GM18519 (cell line): ENCODE results near the gene B9D2.
"Not testable (repeated sequence)": the region's sequence is repeated elsewhere in the genome, so short reads cannot be mapped to it uniquely, and the experiment has no call there.

ENCODE experiments used
- ATAC-seq: cut with Tn5 transposase; IDR thresholded peaks from one replicate; pipeline ENCODE4 v1.9.1; 2021; ENCODE audit warnings: mild to moderate bottlenecking, moderate library complexity; ENCODE audit not compliant: unreplicated experiment, low FRiP score

B9D2 gene, protein sequence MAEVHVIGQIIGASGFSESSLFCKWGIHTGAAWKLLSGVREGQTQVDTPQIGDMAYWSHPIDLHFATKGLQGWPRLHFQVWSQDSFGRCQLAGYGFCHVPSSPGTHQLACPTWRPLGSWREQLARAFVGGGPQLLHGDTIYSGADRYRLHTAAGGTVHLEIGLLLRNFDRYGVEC

DNA sequence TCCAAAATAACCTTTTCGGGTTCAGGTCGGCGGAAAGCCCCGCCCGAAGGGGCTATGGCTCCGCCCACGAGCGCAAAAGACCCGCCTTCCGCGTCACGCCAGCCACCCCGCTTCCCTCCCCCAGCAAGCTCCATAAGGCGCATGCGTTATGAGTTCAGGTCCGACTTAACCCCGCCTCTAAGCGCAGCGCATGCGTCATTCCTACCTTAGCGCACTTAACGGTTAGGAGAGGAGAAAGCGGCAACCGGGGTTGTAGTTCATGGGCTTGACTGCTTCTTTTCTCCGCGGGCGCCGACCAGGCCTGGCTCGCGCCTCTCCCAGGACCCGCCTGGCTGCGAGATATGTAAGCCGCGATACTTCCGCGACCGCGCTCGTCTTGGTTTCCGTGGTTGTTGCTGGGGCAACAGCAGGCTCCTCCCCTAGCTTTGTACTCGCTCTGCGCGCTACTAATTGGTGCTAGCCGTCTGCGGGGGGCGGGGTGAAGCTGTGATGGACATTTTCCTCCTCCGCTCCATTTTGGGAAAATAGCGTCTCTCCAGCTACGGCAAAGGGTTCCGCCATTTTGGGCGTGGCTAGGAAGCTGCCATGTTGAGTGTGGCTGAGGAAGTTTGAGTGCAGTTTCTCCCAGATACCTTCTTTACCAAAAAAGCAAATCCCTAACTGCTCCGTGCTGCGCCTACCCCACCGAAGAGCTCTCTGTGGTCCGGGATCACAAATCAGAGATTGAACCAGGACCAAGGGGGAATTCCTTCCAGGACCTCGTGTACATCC is at the start of gene B9D2:
Gene B9D2, minus strand, starts transcription at position 397 of the 771 bp plus-strand sequence. CDS start 630 bp downstream, outside the sequence.
- peak; percentile 73 for ATAC-seq

DNA sequence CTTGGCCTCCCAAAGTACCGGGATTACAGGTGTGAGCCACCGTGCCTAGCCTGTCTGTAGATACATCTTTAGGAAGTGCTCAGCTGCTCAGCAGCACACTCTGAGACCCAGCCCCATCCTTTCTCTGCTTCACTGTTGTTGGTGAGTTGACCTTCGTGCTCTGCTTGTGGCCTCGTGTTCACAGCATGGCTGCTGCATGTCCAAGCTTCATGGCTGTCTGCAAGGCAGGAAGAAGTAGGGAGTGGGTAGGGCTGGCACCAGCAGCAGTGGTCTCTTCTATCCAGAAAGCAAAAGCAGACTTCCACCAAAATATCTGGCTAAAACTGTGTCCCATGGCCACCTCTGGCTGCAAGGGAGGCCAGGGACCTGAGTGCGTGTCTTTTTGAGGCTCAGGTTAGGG is 49.0 kb upstream of the B9D2 start:
- ATAC-seq, result no peak

DNA sequence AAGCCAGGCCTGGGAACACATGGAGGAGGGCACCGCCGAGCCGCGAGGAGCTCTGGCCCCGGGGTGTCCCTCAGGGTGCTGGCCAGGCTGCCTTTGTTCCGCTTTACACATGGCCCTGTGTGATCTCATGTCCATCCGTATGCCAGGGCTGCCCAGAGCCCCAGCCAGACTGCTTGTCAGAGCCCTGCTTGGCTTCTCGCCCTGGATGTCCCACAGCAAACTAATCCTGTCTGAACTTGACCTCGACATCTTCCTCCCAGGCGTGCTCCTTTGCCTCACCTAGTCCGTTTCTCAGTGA is 48.0 kb upstream of the B9D2 start:
- no peak for ATAC-seq

DNA sequence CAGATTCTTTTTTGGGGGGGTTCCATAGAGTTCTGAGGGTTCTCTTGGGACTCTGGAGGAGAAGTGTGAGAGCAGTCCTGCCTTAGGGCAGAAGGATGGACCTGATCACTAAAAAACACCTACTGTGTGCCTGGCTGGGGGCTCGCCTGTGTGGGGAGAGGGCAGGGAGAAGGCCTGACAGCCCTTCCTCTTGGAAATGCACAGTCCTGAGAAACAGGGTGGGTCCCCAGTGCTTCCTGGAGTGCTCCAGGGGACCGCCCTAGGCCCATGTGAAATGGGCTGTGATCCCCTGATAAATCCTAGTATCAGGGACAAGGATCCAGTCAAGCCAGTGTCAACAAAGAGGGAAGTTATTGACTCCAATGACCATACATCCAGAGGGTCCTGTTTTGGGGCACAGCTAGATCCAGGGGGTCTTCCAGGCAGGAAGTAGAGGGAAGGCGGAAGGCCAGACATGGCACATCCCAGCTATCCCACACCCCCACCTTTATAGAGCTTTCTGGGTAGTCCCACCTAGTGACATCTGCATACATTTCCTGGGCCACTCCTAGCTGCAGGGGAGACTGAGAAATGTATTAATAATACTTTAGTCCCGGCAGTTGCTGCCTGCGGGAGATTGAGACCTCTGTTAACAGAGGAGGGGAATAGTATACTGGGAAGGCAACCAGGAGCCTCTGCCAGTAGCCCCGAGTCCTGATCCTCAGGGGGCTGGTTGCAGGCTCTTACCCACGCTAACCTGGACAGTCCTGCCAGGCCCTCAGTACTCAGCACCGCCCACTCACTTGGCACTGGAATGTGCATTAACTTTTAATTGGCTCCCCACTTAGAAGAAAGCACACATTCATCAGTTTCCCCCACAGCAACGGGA is 47.4 kb upstream of the B9D2 start:
- no peak for ATAC-seq

DNA sequence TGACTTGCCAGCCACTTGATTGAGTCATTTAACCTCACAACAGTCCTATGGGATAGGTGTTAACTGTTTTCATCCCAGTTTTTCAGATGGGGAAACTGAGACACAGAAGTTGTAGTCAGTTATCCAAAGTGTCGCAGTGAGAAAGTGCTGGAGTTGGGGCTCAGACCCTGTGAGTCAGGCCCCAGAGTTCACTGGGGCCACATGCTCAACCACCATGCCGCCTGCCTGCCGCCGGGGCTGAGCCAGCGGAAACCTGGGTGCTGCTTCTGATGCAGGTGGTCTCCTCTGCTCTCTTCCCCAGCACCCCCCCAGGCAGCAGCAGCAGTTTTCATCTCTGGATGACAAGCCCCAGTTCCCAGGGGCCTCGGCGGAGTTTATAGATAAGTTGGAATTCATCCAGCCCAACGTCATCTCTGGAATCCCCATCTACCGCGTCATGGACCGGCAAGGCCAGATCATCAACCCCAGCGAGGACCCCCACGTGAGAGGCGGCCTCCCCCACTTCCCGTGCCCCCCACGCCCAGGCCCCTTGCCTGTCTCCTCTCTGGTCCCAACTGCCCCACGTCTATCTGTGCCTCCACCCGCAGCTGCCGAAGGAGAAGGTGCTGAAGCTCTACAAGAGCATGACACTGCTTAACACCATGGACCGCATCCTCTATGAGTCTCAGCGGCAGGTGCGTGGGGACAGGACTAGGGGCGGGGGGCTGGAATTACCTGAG is 46.5 kb upstream of the B9D2 start:
- no peak for ATAC-seq

DNA sequence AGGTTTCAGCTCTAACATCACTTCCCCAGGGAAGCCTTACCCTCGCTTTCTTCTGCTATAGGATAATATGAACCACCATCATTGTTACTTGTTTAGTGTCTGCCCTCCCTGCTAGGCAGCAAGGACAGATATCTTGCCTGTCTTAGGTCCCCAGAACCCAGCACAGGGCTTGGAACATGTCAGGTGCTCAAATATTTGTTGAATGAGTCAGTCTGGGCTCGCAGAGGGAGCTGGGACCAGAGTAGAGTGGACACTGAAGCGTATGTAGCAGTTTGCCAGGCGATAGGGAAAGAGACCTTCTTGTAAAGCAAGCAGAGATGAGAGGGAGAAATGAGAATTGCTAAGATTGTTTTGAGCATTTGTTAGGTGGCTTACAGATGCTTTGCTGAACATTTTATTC is 45.3 kb upstream of the B9D2 start:
- no peak for ATAC-seq

DNA sequence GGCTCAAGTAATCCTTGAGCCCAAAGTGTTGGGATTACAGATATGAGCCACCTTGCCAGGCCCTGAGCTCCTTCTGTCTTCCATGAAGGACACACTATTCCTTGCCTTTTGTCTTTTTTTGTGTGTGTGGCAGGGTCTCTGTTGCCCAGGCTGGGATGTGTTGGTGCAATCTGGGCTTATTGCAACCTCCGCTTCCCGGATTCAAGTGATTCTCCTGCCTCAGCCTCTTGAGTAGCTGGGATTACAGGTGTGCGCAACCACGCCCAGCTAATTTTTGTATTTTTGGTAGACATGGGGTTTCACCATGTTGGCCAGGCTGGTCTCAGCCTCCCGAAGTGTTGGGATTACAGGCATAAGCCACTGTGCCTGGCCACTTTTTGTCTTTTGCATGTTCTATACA is 44.9 kb upstream of the B9D2 start:
- not testable (repeated sequence) for ATAC-seq

DNA sequence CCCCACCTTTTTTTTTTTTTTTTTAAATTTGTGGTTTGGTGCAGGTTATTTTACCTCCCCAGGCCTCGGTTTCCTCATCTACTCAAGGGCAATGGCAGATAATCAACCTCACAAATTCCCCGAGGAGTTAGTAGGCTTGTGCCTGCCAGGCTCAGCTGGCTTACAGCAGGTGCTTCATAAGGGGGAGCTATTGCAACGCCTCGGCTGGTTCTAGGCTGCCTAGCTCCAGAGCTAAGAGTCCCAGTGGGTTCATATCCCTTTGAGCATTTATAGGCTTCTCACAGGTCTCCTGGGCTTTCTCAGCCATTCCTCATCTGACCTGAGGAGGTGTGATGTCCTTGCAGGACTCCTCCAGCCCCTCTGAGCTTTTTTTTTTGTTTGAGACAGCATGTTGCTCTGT is 44.3 kb upstream of the B9D2 start:
- ATAC-seq, result no peak

DNA sequence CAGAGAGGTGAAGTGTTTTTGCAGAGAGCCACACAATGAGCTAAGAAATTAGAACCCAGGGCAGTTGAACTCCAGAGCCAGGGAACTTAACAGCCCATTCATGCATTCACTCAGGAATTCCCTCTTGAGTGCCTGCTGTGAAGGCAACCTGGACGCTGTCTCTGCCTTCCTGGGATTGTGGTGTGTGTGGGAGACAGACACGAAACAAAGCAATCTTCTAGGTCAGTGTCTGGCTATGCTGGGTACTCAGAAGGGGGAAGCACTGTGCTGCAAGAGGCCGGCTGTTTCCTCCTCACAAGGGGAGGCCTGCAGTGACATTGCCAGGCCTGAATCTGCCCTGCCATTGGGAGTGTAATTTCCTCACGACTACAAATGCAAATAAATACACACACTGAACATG is 43.3 kb upstream of the B9D2 start:
- no peak for ATAC-seq

DNA sequence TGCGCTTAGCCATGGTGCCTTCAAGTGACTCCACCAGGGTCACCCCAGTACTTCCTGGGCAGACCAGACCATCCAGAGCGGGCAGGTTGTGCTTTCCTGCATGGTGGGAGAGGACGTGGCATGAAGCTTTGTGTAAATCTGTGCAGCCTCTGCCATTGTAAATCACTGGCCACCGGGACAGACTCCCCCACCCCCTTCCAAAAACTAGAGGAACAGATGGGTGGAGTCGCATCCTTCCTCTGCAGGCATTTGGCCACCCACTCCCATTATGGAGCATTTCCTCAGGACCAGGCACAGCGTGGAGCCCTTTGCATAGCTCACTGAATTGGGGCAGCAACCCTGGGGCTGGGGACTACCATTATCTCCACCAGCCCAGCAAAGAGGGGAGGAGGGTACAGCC is 41.8 kb upstream of the B9D2 start:
- no peak for ATAC-seq

DNA sequence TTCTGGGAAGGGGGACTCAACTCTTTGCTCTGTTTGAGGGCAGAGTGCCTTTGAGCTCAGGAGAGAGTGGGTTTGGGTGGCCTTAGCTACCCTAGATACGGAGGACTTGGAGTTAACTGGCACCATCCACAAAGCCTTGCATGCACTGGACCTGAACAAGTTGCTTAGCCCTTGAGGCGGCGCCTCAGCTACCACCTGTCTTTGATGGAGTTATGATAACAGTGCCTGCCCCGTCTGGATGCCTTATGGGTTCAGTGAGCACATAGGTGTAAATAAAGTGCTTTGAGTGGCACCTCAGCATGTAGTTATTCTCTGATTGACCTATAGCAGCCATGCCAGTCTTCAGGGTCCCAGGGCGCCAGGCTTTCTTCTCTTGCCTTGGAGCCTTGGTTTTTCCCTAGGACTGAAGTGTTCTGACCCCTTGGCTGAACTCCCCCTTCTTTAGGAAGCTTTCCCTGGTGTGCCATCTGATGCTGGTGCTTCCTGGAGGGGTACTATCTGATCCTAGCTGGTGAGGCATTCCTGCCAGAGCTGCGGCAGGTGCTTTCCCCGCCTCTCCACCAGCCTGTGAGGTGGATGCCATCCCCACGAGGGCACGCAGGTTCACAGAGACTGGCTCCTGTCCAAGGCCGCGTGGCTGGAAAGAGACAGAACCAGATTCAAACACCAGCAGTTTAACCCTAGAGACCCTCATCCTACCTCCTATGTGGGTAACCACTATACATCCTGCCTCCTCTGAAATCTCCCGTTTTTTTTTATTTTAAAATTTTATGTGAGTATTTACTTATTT is 39.4 kb upstream of the B9D2 start:
- ATAC-seq, result no peak

DNA sequence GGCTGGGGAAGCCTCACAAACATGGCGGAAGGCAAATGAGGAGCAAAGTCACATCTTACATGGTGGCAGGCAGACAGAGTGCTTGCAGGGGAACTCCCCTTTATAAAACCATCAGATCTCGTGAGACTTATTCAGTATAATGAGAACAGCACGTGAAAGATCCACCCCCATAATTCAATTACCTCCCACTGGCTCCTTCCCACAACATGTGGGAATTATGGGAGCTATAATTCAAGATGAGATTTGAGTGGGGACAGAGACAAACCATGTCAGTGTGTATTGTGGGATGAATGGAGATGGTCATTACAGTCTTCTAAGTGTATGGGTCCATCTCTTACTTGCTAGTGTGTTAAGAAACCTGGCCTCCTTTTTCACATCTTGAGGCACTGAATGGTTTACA is 38.1 kb upstream of the B9D2 start:
- no peak for ATAC-seq

DNA sequence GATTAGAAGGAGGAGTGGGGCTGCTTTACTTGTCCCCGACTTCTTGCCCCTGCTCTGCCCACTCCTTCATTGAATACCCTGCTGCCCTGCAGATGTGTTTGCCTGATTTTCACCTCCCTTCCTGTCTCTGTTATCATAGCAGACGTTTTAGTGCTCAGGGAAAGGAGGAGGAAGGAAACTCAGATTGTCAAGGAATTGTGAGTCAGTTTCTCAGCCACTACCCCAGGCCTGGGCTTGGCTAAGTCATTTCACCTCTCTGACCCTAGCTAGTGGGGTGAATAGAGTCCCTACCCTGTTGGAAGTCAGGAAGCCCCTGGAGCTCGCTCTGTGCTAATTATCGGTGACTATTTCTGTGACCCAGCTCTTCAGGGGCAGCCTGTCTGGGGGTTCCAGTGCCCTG is 37.5 kb upstream of the B9D2 start:
- no peak for ATAC-seq

DNA sequence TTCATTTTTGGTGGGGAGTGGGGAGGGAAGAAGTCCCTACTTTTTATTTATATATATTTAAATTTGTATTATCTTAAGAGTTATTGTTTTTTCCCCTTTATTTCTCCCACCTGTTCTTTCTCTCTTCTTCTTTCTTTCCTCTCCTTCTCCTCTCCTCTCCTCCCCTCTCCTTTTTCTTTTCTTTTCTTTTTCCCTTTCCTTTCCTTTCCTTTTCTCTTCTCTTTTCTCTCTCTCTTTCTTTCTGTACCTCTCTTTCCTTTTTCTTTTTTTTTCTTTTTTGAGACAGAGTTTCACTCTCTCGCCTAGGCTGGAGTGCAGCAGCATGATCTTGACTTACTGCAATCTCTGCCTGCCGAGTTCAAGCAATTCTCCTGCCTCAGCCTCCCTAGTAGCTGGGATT is 35.6 kb upstream of the B9D2 start:
- no peak for ATAC-seq

DNA sequence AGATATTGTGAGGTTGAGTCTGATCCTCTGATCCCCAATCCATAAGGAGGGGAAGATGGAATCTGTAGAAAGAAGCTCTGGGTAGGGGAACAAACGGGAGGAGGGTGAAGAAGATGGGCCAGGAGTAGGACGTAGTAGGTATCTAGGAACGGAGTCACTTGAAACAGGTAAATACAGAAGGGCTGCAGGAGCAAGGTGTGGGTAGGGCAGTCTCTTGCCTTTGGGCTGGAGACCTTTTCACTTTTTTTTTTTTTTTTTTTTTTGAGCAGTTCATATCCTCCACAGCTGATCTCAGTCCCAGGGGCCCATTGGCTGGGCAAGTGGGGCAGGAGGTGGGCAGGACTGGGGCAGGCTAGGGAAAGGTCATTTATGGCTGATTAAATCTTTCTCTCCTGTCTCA is 35.1 kb upstream of the B9D2 start:
- ATAC-seq, result no peak

DNA sequence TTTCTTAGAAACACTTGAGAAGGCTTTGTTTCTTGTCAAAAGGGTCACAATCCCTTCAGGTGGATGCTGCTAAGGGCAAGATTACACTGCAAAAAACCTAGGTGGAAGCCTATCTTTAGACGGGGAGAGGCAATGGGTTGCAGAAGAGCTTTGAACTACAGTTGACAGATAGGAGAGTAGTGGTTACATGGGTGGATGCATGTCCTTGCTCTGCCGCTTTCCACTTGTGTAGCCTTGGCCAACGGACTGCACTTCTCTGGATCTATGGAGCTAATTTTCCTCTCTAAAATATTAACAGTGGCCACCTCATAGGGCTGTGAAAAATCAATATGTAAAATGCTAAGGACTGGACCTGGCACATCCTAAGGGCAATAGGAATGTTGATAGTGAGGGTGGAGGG is 34.6 kb upstream of the B9D2 start:
- no peak for ATAC-seq

DNA sequence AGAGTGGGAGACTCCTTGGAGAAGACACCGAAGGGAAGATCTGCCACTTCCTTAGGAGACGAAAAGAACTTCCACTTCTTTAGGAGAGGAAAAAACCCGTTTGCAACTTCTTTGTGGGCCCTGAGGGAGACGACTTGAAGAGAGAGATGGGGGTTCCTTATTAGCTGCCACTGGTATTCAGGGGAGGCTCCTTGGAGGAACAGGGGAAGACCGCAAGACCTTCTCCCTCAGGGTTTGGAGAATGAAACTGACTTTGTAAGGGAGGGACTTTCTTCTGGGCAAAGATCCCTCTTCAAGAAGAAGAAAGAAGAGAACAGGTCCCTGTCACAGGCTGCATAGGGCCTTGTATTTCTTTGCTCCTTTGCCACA is 34.1 kb upstream of the B9D2 start:
- ATAC-seq, result no peak

DNA sequence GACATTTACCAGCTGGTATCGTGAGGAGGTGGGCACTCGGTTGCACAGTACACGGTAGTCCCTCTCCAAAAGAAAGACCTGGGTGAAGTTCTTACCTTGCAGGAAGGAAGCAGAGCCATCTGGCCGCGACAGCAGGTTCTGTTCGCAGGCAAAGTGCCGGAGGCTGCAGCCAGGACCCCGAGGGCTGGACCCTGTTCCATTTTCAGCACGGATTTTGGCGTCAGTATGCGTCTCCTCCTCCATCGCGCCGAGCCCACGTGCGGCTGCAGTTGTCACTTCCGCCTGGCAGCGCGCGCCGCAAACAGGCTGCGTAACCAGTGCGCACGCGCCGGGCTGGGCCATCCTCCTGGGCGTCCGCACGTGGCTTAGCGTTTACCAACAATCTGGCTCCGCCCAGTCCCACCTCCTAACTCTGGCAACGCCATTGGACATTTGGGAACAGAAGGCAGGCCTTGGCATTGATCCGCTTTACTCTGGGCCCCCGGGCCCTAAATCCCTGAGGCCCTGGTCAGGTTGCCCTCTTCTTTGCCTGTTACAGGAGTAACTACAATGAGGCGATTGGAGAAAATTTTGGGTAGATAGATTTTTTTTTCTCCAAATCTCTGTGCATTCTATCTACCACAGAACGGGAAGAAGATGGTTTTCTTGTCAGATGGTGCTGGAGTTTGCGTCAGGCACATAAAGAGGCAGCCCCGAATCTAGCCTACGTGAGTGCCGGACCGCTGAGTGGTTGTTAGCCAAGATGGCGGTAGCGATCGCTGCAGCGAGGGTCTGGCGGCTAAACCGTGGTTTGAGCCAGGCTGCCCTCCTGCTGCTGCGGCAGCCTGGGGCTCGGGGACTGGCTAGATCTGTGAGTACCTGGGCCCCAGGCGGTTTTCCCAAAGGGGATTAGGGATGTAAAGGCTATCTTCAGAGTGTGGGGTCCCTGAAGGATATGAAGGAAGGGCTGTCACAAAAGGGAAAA is 33.4 kb upstream of the B9D2 start, which contains the start of the genes BCKDHA and EXOSC5:
Gene BCKDHA, plus strand, starts transcription at position 733 of the 964 bp plus-strand sequence. Its CDS starts 10 bp downstream, at position 743.
Gene EXOSC5, minus strand, starts transcription at position 274 of the 964 bp plus-strand sequence. Its CDS starts 31 bp downstream, at position 243.
- peak; percentile 75 for ATAC-seq

DNA sequence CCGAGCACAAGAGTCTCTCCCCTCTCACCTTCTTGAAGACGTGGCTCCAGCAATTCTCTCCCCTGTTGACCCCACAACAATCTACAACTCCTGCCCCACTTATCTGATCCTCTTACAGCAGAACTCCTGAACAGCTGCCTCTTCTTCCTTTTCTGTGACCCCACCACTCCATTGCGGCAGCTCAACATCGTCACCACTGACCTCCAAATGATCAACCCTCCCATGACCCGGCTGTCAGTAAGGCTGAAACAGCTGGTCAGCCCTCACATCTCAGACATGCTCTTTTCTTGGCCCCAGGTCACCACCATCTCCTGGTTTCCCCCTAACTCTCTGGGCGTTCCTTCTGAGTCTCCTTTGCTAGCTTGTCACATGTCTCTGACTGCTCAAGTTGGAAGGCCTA is 31.4 kb upstream of the B9D2 start:
- no peak for ATAC-seq
